NCI-H1694 treated with DMSO at 0.1 percent for 48 hours (cell line): ENCODE data around the gene POU2AF1.
"Not testable (repeated sequence)": the region's sequence is repeated elsewhere in the genome, so short reads cannot be mapped to it uniquely, and the experiment has no call there.

Experiments used
- DNase-seq: peaks from one replicate; lab custom pipeline; 2025; lab: John Stamatoyannopoulos, UW

POU2AF1 gene

GRCh38 chr11:111409915-111410314, 30.8 kb upstream of the POU2AF1 start:
- DNase-seq, result no peak

GRCh38 chr11:111408789-111409727, 30.0 kb upstream of the POU2AF1 start:
- DNase-seq, result no peak

- no peak for DNase-seq
These were observed 28.6 kb upstream of the POU2AF1 start for GRCh38 chr11:111407652-111408051.

- no peak for DNase-seq
These were observed 27.5 kb upstream of the POU2AF1 start for GRCh38 chr11:111406589-111406988.

GRCh38 chr11:111406091-111406490, 27.0 kb upstream of the POU2AF1 start:
- DNase-seq, result no peak

GRCh38 chr11:111405551-111405950, 26.5 kb upstream of the POU2AF1 start:
- DNase-seq, result no peak

- DNase-seq, result peak; percentile 61
These were observed 24.1 kb upstream of the POU2AF1 start for GRCh38 chr11:111403051-111403726.

- DNase-seq, result no peak
These were observed 23.3 kb upstream of the POU2AF1 start for GRCh38 chr11:111402411-111402810.

GRCh38 chr11:111401957-111402356, 22.9 kb upstream of the POU2AF1 start:
- DNase-seq, result not testable (repeated sequence)

GRCh38 chr11:111400595-111400994, 21.5 kb upstream of the POU2AF1 start:
- DNase-seq, result no peak

- no peak for DNase-seq
These were observed 20.3 kb upstream of the POU2AF1 start for GRCh38 chr11:111399187-111400031.

GRCh38 chr11:111397034-111397433, 18.0 kb upstream of the POU2AF1 start:
- no peak for DNase-seq

GRCh38 chr11:111395749-111396148, 16.7 kb upstream of the POU2AF1 start:
- DNase-seq, result no peak

GRCh38 chr11:111395081-111395480, 16.0 kb upstream of the POU2AF1 start:
- no peak for DNase-seq

- not testable (repeated sequence) for DNase-seq
These were observed 15.1 kb upstream of the POU2AF1 start for GRCh38 chr11:111394147-111394546.

GRCh38 chr11:111393585-111393984, 14.5 kb upstream of the POU2AF1 start:
- no peak for DNase-seq

GRCh38 chr11:111393096-111393495, 14.0 kb upstream of the POU2AF1 start:
- no peak for DNase-seq

- DNase-seq, result no peak
These were observed 13.5 kb upstream of the POU2AF1 start for GRCh38 chr11:111392552-111392951.

GRCh38 chr11:111391328-111392124, 12.5 kb upstream of the POU2AF1 start:
- no peak for DNase-seq

- no peak for DNase-seq
These were observed 9.8 kb upstream of the POU2AF1 start for GRCh38 chr11:111388842-111389241.

- no peak for DNase-seq
These were observed 9.3 kb upstream of the POU2AF1 start for GRCh38 chr11:111388420-111388819.
